ENCODE measurements around the gene SZT2. TPM values are rescaled to one million over a fixed set of nuclear protein-coding genes. Genes with fewer than 3 reads are reported as not detected.
A peak's percentile ranks its signal among the peaks of the same experiment; 100 is the strongest.

The SZT2 gene
- total RNA-seq, 5 donors from 2014 or later (not counting 1 experiment from before 2014, with no cell fraction given) = 106 to 137 (median 130) TPM

GRCh38 chr1:43381612-43382011, 8.1 kb upstream of the SZT2 start:
- ChIA-PET POLR2A (interaction anchor here in 1 of 2 donors (0.5 kb wide), 1 partner anchor 290 kb away, joined by 3 read pairs; no protein-coding TSS in a partner anchor), CTCF (interaction anchor here in 1 of 2 donors (0.6 to 0.8 kb wide), 3 partner anchors 19 to 1043 kb away, joined by 3 read pairs; no protein-coding TSS in a partner anchor)
- no peaks in the 10 kb centered on the region for H3K27me3 Mint-ChIP-seq
- H3K36me3 Mint-ChIP-seq = peaks cover 61% of the 10 kb centered on the region
- Histone ChIP-seq H3K27ac (ENCODE audit: low read length) (no peak overlapping the region), H3K27me3 (replicated peaks in 1 of 2; ENCODE audit: control insufficient read depth in 2 of 2, extremely low read depth in 1 of 2, insufficient read depth in 2 of 2, low read length in 1 of 2) (no peaks in the 10 kb centered on the region), H3K4me3 (ENCODE audit: control insufficient read depth in 1 of 2, extremely low read depth in 1 of 2, low read length in 1 of 2) (no peak overlapping the region), H3K9me3 (no peaks in the 10 kb centered on the region), H3K4me1 (ENCODE audit: control insufficient read depth in 1 of 2, extremely low read depth in 1 of 2, insufficient read depth in 2 of 2, low read length in 2 of 2) (no peaks in the 10 kb centered on the region), H3K36me3 (ENCODE audit: control insufficient read depth in 2 of 2, extremely low read depth in 1 of 2, insufficient read depth in 1 of 2, low read length in 1 of 2) (peaks cover 17 to 49% of the 10 kb centered on the region in 2 donors)
- 73% methylated on average over 3 of the region's 3 CpGs for WGBS (ENCODE audit: insufficient coverage)
- peak overlapping the region in 1 of 2 donors; percentile 59 for H3K27ac Mint-ChIP-seq
- peaks cover 4 to 17% (median 10%) of the 10 kb centered on the region in 3 donors for H3K4me1 Mint-ChIP-seq
- H3K4me3 Mint-ChIP-seq = no peak overlapping the region
- no peak for DNase-seq
- no peaks in the 10 kb centered on the region for H3K9me3 Mint-ChIP-seq
- ATAC-seq (replicated peaks in 1 of 4) = no peak

- POLR2A ChIA-PET = interaction anchor here in 1 of 2 donors (0.5 kb wide), 1 partner anchor 290 kb away, joined by 3 read pairs; no protein-coding TSS in a partner anchor
- H3K27me3 Mint-ChIP-seq = no peaks in the 10 kb centered on the region
- no peak overlapping the region for H3K4me3 Mint-ChIP-seq
- H3K36me3 Mint-ChIP-seq = peaks cover 66% of the 10 kb centered on the region
- H3K9me3 ChIP-seq = no peaks in the 10 kb centered on the region
- ATAC-seq (replicated peaks in 1 of 4) (no peak), DNase-seq (no peak)
- H3K27me3 ChIP-seq (replicated peaks in 1 of 2; ENCODE audit: control insufficient read depth in 2 of 2, extremely low read depth in 1 of 2, insufficient read depth in 2 of 2, low read length in 1 of 2) = no peaks in the 10 kb centered on the region
- no peak overlapping the region for H3K4me3 ChIP-seq (ENCODE audit: control insufficient read depth in 1 of 2, extremely low read depth in 1 of 2, low read length in 1 of 2)
- 86% methylated on average over 5 of the region's 6 CpGs for WGBS (ENCODE audit: insufficient coverage)
- H3K9me3 Mint-ChIP-seq = no peaks in the 10 kb centered on the region
- H3K36me3 ChIP-seq (ENCODE audit: control insufficient read depth in 2 of 2, extremely low read depth in 1 of 2, insufficient read depth in 1 of 2, low read length in 1 of 2) = peaks cover 17 to 55% of the 10 kb centered on the region in 2 donors
- no peak overlapping the region for H3K27ac ChIP-seq (ENCODE audit: low read length)
- CTCF ChIA-PET = interaction anchor here in 1 of 2 donors (0.6 to 1.6 kb wide), 3 partner anchors 19 to 155 kb away, joined by 3 to 6 read pairs (median 3); no protein-coding TSS in a partner anchor
- no peaks in the 10 kb centered on the region for H3K4me1 ChIP-seq (ENCODE audit: control insufficient read depth in 1 of 2, extremely low read depth in 1 of 2, insufficient read depth in 2 of 2, low read length in 2 of 2)
- peaks cover 4 to 23% (median 10%) of the 10 kb centered on the region in 3 donors for H3K4me1 Mint-ChIP-seq
- H3K27ac Mint-ChIP-seq = peak overlapping the region in 1 of 2 donors; percentile 76
Measured at GRCh38 chr1:43382027-43382779, 7.5 kb upstream of the SZT2 start.

GRCh38 chr1:43383449-43383848, 6.2 kb upstream of the SZT2 start:
- CTCF ChIA-PET = interaction anchor here in 1 of 2 donors (1.6 kb wide), 1 partner anchor 156 kb away, joined by 6 read pairs; no protein-coding TSS in a partner anchor
- Mint-ChIP-seq H3K9me3 (no peaks in the 10 kb centered on the region), H3K4me1 (peaks cover 15 to 34% (median 21%) of the 10 kb centered on the region in 3 donors), H3K36me3 (peaks cover 66% of the 10 kb centered on the region), H3K27ac (peak overlapping the region in 1 of 2 donors; percentile 3), H3K27me3 (no peaks in the 10 kb centered on the region), H3K4me3 (no peak overlapping the region)
- POLR2A ChIA-PET = no interaction called here
- DNase-seq (no peak), ATAC-seq (replicated peaks in 1 of 4) (no peak)
- no peaks in the 10 kb centered on the region for H3K9me3 ChIP-seq
- peaks cover under 1 to 2% of the 10 kb centered on the region in 2 experiments for H3K4me1 ChIP-seq (ENCODE audit: control insufficient read depth in 1 of 2, extremely low read depth in 1 of 2, insufficient read depth in 2 of 2, low read length in 2 of 2)
- WGBS (ENCODE audit: insufficient coverage) = no CpG with 5 or more reads among the region's 2 CpGs
- H3K4me3 ChIP-seq (ENCODE audit: control insufficient read depth in 1 of 2, extremely low read depth in 1 of 2, low read length in 1 of 2) = no peak overlapping the region
- H3K27me3 ChIP-seq (replicated peaks in 1 of 2; ENCODE audit: control insufficient read depth in 2 of 2, extremely low read depth in 1 of 2, insufficient read depth in 2 of 2, low read length in 1 of 2) = no peaks in the 10 kb centered on the region
- peaks cover 17 to 60% of the 10 kb centered on the region in 2 donors for H3K36me3 ChIP-seq (ENCODE audit: control insufficient read depth in 2 of 2, extremely low read depth in 1 of 2, insufficient read depth in 1 of 2, low read length in 1 of 2)
- H3K27ac ChIP-seq (ENCODE audit: low read length) = no peak overlapping the region

- Mint-ChIP-seq H3K27me3 (no peaks in the 10 kb centered on the region), H3K4me3 (no peak overlapping the region), H3K9me3 (no peaks in the 10 kb centered on the region), H3K36me3 (peaks cover 52% of the 10 kb centered on the region), H3K27ac (no peak overlapping the region), H3K4me1 (peaks cover 42 to 53% (median 42%) of the 10 kb centered on the region in 3 donors)
- DNase-seq (no peak), ATAC-seq (replicated peaks in 1 of 4) (no peak)
- WGBS (ENCODE audit: insufficient coverage) = 95% methylated on average over 4 of the region's 6 CpGs
- peaks cover 16% of the 10 kb centered on the region in 2 experiments for H3K4me1 ChIP-seq (ENCODE audit: control insufficient read depth in 1 of 2, extremely low read depth in 1 of 2, insufficient read depth in 2 of 2, low read length in 2 of 2)
- H3K27ac ChIP-seq (ENCODE audit: low read length) = no peak overlapping the region
- no peak overlapping the region for H3K4me3 ChIP-seq (ENCODE audit: control insufficient read depth in 1 of 2, extremely low read depth in 1 of 2, low read length in 1 of 2)
- CTCF ChIA-PET = interaction anchor here in 1 of 2 donors (0.5 kb wide), 1 partner anchor 13 kb away, joined by 5 read pairs; no protein-coding TSS in a partner anchor
- H3K36me3 ChIP-seq (ENCODE audit: control insufficient read depth in 2 of 2, extremely low read depth in 1 of 2, insufficient read depth in 1 of 2, low read length in 1 of 2) = peaks cover 17 to 56% of the 10 kb centered on the region in 2 donors
- POLR2A ChIA-PET = no interaction called here
- H3K27me3 ChIP-seq (replicated peaks in 1 of 2; ENCODE audit: control insufficient read depth in 2 of 2, extremely low read depth in 1 of 2, insufficient read depth in 2 of 2, low read length in 1 of 2) = no peaks in the 10 kb centered on the region
- no peaks in the 10 kb centered on the region for H3K9me3 ChIP-seq
Measured at GRCh38 chr1:43386676-43387075, 3.0 kb upstream of the SZT2 start.

- Mint-ChIP-seq H3K4me3 (peak overlapping the region; percentile 100), H3K9me3 (no peaks in the 10 kb centered on the region), H3K27ac (peak overlapping the region; percentile 61 to 62), H3K27me3 (no peaks in the 10 kb centered on the region), H3K4me1 (peaks cover 48 to 62% (median 50%) of the 10 kb centered on the region in 3 donors), H3K36me3 (peaks cover 43% of the 10 kb centered on the region)
- Histone ChIP-seq H3K27me3 (replicated peaks in 1 of 2; ENCODE audit: control insufficient read depth in 2 of 2, extremely low read depth in 1 of 2, insufficient read depth in 2 of 2, low read length in 1 of 2) (no peaks in the 10 kb centered on the region), H3K4me1 (ENCODE audit: control insufficient read depth in 1 of 2, extremely low read depth in 1 of 2, insufficient read depth in 2 of 2, low read length in 2 of 2) (peaks cover 16% of the 10 kb centered on the region in 2 experiments), H3K4me3 (ENCODE audit: control insufficient read depth in 1 of 2, extremely low read depth in 1 of 2, low read length in 1 of 2) (no peak overlapping the region), H3K36me3 (ENCODE audit: control insufficient read depth in 2 of 2, extremely low read depth in 1 of 2, insufficient read depth in 1 of 2, low read length in 1 of 2) (peaks cover 17 to 46% of the 10 kb centered on the region in 2 donors), H3K9me3 (no peaks in the 10 kb centered on the region), H3K27ac (ENCODE audit: low read length) (no peak overlapping the region)
- ChIA-PET CTCF (interaction anchor here in 1 of 2 donors (0.6 kb wide), 1 partner anchor 225 kb away, joined by 3 read pairs; no protein-coding TSS in a partner anchor), POLR2A (interaction anchor here in 1 of 2 donors (1.5 kb wide), 1 partner anchor 30 kb away, joined by 5 read pairs; the partner anchor contains the start of gene CDC20)
- no peak for ATAC-seq (replicated peaks in 1 of 4)
- 100% methylated on average over 2 of the region's 4 CpGs for WGBS (ENCODE audit: insufficient coverage)
- DNase-seq = no peak
Measured at GRCh38 chr1:43387976-43388599, 1.6 kb upstream of the SZT2 start.

GRCh38 chr1:43388613-43389012, 1.1 kb upstream of the SZT2 start:
- DNase-seq (no peak), ATAC-seq (replicated peaks in 1 of 4) (no peak)
- peaks cover 38% of the 10 kb centered on the region for H3K36me3 Mint-ChIP-seq
- H3K4me3 ChIP-seq (ENCODE audit: control insufficient read depth in 1 of 2, extremely low read depth in 1 of 2, low read length in 1 of 2) = peak overlapping the region in 1 of 2 donors; percentile 91
- ChIA-PET CTCF (interaction anchor here in 1 of 2 donors (0.6 to 0.9 kb wide), 2 partner anchors 30 to 225 kb away, joined by 3 read pairs; no protein-coding TSS in a partner anchor), POLR2A (interaction anchor here in 1 of 2 donors (1.5 kb wide), 1 partner anchor 30 kb away, joined by 5 read pairs; the partner anchor contains the start of gene CDC20)
- peaks cover 13 to 41% of the 10 kb centered on the region in 2 donors for H3K36me3 ChIP-seq (ENCODE audit: control insufficient read depth in 2 of 2, extremely low read depth in 1 of 2, insufficient read depth in 1 of 2, low read length in 1 of 2)
- no peaks in the 10 kb centered on the region for H3K9me3 ChIP-seq
- no peaks in the 10 kb centered on the region for H3K27me3 ChIP-seq (replicated peaks in 1 of 2; ENCODE audit: control insufficient read depth in 2 of 2, extremely low read depth in 1 of 2, insufficient read depth in 2 of 2, low read length in 1 of 2)
- H3K4me1 Mint-ChIP-seq = peaks cover 53 to 67% (median 56%) of the 10 kb centered on the region in 3 donors
- no peaks in the 10 kb centered on the region for H3K27me3 Mint-ChIP-seq
- WGBS (ENCODE audit: insufficient coverage) = 62% methylated on average over 3 of the region's 3 CpGs
- H3K9me3 Mint-ChIP-seq = no peaks in the 10 kb centered on the region
- H3K4me3 Mint-ChIP-seq = peak overlapping the region; percentile 100
- peaks cover 16% of the 10 kb centered on the region in 2 experiments for H3K4me1 ChIP-seq (ENCODE audit: control insufficient read depth in 1 of 2, extremely low read depth in 1 of 2, insufficient read depth in 2 of 2, low read length in 2 of 2)
- peak overlapping the region; percentile 62 to 64 for H3K27ac Mint-ChIP-seq
- no peak overlapping the region for H3K27ac ChIP-seq (ENCODE audit: low read length)
